Bronchus fibroblast of lung (primary cell): ENCODE results near the gene INTS6L. TPM values are rescaled to one million over a fixed set of nuclear protein-coding genes. Genes with fewer than 3 reads are reported as not detected.

Source experiments
- total RNA-seq: library from RNA; depleted of rRNA; stranded (reverse); fragments of >200 nt; gene quantifications from 2 replicates; pipeline ENCODE4 v1.2.3, GENCODE V29; 2015

INTS6L gene, protein sequence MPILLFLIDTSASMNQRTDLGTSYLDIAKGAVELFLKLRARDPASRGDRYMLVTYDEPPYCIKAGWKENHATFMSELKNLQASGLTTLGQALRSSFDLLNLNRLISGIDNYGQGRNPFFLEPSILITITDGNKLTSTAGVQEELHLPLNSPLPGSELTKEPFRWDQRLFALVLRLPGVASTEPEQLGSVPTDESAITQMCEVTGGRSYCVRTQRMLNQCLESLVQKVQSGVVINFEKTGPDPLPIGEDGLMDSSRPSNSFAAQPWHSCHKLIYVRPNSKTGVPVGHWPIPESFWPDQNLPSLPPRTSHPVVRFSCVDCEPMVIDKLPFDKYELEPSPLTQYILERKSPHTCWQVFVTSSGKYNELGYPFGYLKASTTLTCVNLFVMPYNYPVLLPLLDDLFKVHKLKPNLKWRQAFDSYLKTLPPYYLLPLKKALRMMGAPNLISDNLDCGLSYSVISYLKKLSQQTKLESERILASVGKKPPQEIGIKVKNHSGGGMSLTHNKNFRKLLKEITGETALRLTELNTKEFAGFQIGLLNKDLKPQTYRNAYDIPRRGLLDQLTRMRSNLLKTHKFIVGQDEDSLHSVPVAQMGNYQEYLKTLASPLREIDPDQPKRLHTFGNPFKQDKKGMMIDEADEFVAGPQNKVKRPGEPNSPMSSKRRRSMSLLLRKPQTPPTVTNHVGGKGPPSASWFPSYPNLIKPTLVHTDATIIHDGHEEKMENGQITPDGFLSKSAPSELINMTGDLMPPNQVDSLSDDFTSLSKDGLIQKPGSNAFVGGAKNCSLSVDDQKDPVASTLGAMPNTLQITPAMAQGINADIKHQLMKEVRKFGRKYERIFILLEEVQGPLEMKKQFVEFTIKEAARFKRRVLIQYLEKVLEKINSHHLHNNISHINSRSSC
- 1.8 and 1.9 TPM in 2 replicates for total RNA-seq

GRCh38 chrX:135520553-135521404 lies at the start of gene INTS6L:
Gene INTS6L (plus strand): TSS chrX:135520660. CDS start chrX:135520993, 333 bp downstream.

Other genes with a start within 250 kb of the INTS6L start
- gene ETDC, start 211.2 kb upstream of the INTS6L start, total RNA-seq, result not detected in 2 replicates
- 3.9 and 4.0 TPM in 2 replicates for gene ZNF75D, start 176.6 kb upstream of the INTS6L start, total RNA-seq
- gene ZNF449, start 175.9 kb upstream of the INTS6L start, total RNA-seq, result 5.1 and 5.4 TPM in 2 replicates
- 0.15 and 0.17 TPM in 2 replicates for gene SMIM10L2A, start 98.7 kb upstream of the INTS6L start, total RNA-seq
- not detected in 2 replicates for gene CT45A1, start 193.0 kb downstream of the INTS6L start, total RNA-seq
- gene CT45A3, start 247.5 kb downstream of the INTS6L start, total RNA-seq, result not detected in 2 replicates